ENCODE results near the gene VPS13D. TPM values are rescaled to one million over a fixed set of nuclear protein-coding genes. Genes with fewer than 3 reads are reported as not detected.

VPS13D gene
- total and polyA plus RNA-seq, 4 donors, result 10.2 to 68.3 (median 12.6) TPM

DNA sequence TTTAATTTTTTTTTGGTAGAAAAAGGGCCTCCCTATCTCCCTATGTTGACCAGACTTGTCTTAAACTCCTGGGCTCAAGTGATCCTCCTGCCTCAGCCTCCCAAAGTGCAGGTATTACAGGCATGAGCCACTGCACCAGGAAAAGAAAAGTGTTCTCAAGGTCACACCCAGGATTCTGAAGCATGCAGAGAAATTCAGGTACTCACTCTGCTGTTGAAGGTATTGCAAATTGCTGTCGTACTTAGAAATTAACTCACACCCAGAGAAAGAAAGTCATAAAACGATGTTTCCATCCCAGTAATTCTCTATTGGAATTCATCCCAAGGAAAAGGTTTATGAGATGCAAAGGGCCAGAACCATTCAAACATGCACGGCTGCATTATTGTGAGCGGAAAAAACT lies 314.5 kb downstream of the VPS13D start:
- no peak for DNase-seq (ENCODE audit: low spot score)
- Histone ChIP-seq H3K4me3 (ENCODE audit: low read depth in 1 of 3, low read length in 3 of 3) (no peak overlapping the region), H3K27ac (ENCODE audit: low read depth in 1 of 2, low read length in 2 of 2) (no peak overlapping the region), H3K4me1 (ENCODE audit: control insufficient read depth in 4 of 4, insufficient read depth in 4 of 4, low read length in 3 of 4) (peaks cover 12 to 27% (median 16%) of the 10 kb centered on the region in 4 donors), H3K36me3 (ENCODE audit: control insufficient read depth in 4 of 4, insufficient read depth in 3 of 4, low read depth in 1 of 4, low read length in 3 of 4) (no peaks in the 10 kb centered on the region), H3K9me3 (ENCODE audit: control insufficient read depth in 4 of 4, low read length in 3 of 4) (no peaks in the 10 kb centered on the region), H3K9ac (ENCODE audit: low read depth in 1 of 2, low read length in 2 of 2) (no peak overlapping the region), H3K27me3 (ENCODE audit: control insufficient read depth in 4 of 4, insufficient read depth in 4 of 4, low read length in 3 of 4) (no peaks in the 10 kb centered on the region)
- 90% methylated on average over 4 of the region's 4 CpGs for WGBS
- no peak for TF ChIP-seq ZBTB33 (IDR thresholded peaks at IDR 0.05)
- TF ChIP-seq NR2F2 (IDR thresholded peaks at IDR 0.05), result no peak
- no peak for TF ChIP-seq JUND (IDR thresholded peaks at IDR 0.05)
- TF ChIP-seq FOXA2 (IDR thresholded peaks at IDR 0.05), result no peak
- TF ChIP-seq RXRA (IDR thresholded peaks at IDR 0.05), result no peak
- no peak for TF ChIP-seq MAX (IDR thresholded peaks at IDR 0.05)
- TF ChIP-seq FOXA1 (IDR thresholded peaks at IDR 0.05), result no peak
- TF ChIP-seq ATF3 (IDR thresholded peaks at IDR 0.05), result no peak
- no peak for TF ChIP-seq EGR1 (IDR thresholded peaks at IDR 0.05; ENCODE audit: low read depth in 2 of 2)
- no peak for TF ChIP-seq YY1 (IDR thresholded peaks at IDR 0.05)
- TF ChIP-seq HNF4A (conservative IDR thresholded peaks at IDR 0.05), result no peak
- no peak for TF ChIP-seq SP1 (IDR thresholded peaks at IDR 0.05)
- TF ChIP-seq GABPA (IDR thresholded peaks at IDR 0.05 in 1 of 2, conservative IDR thresholded peaks at IDR 0.05 in 1 of 2), result no peak
- no peak for TF ChIP-seq RAD21 (IDR thresholded peaks at IDR 0.05)
- TF ChIP-seq REST (IDR thresholded peaks at IDR 0.05), result no peak
- TF ChIP-seq, protein P1, sequence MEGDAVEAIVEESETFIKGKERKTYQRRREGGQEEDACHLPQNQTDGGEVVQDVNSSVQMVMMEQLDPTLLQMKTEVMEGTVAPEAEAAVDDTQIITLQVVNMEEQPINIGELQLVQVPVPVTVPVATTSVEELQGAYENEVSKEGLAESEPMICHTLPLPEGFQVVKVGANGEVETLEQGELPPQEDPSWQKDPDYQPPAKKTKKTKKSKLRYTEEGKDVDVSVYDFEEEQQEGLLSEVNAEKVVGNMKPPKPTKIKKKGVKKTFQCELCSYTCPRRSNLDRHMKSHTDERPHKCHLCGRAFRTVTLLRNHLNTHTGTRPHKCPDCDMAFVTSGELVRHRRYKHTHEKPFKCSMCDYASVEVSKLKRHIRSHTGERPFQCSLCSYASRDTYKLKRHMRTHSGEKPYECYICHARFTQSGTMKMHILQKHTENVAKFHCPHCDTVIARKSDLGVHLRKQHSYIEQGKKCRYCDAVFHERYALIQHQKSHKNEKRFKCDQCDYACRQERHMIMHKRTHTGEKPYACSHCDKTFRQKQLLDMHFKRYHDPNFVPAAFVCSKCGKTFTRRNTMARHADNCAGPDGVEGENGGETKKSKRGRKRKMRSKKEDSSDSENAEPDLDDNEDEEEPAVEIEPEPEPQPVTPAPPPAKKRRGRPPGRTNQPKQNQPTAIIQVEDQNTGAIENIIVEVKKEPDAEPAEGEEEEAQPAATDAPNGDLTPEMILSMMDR (IDR thresholded peaks at IDR 0.05; ENCODE audit: low read depth, low read length, missing input control), result no peak
- TF ChIP-seq HNF4G (IDR thresholded peaks at IDR 0.05), result no peak
- TF ChIP-seq TAF1 (conservative IDR thresholded peaks at IDR 0.05), result no peak

Measured in liver (tissue), 9 donors.